GM18951 (cell line): ENCODE data around the gene LSAMP.

Experiments used
- POLR2A ChIP-seq: IDR thresholded peaks from 4 replicates; pipeline ENCODE4 v1.6.1; 2011; ENCODE audit warnings: mild to moderate bottlenecking; ENCODE audit not compliant: insufficient read length, insufficient read depth; ENCODE audit errors: extremely low read depth
- in situ Hi-C: fragments of 300-500 bp; cut with MboI; formaldehyde crosslinking; loops from one replicate; pipeline ENCODE4 v1.12.0; 2022; ENCODE audit warnings: low sequenced_read_pairs, mixed read lengths, inconsistent platforms; ENCODE audit not compliant: unreplicated experiment

The LSAMP gene

DNA sequence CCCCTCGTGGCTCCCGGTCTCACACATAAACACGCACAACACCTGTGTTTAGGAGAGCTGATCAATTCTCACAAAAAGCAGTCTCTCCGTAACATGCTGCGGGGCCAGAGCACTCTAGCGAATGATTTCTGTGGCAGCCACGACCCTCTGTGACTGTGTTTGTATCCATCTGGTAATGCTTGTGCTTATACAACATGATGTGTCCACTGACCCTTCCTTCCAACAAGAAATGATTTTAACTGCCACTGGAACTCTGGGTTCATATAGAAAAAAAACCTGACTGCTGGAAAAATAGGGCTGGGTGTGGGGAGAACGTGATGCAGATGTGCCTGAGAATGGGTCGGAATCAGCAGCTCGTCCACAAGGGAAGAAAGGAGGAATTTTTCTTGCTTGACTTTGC is 411.8 kb downstream of the LSAMP start:
- no peak for TF ChIP-seq POLR2A
- in situ Hi-C loops, result no loop called here

DNA sequence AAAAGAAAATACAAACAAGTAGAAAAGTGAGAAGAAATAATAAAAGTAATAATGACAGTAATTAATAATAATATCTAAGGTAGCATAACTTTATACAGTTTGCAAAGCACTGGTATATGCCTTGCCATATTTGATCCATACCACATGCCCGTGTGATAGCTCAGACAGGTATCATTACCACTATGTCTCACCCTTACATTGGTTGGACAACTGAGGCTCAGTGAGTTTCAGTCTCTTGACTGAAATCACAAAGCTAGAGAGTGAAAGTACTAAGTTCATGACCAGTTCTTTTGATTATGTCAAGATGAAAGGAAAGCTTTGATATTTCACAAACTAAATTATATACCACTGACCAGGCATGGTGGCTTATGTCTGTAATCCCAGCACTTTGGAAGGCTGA is 413.1 kb downstream of the LSAMP start:
- in situ Hi-C loops, result no loop called here

DNA sequence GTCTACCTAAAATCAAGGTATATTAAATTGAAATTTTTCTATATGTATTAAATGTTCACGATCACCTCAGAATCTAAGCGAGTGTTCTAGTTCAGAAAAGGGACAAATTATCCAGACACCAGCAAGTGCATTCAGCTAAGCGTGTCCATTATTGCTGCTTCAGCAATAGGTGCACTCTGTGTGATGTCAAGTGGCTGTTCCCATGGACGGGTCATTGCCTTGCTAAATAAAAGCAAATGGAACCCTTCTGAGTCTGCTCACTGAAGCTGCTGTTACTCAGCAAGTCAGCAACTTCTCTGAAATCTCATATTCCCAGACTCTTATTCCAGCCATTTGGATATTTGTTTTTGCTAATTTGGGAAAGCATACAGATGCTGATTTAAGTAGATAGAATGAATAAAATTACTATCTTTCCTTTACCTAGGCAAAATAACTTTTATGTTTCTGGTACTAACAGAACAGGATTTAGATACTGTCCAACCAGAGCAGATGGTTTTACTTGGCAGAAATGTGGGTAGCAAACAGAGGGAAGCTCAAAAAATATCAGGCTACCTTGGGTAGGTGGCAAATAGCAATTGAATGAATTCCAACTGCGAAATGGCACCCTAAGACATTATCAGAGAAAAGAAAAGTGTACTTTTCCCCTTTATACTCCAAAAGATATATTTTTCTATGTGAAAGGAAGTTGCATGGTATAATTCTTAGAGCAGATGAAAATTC is 415.0 kb downstream of the LSAMP start:
- no peak for TF ChIP-seq POLR2A

More for the DNA sequence above, 413.1 kb downstream of the LSAMP start:
- TF ChIP-seq POLR2A, result no peak

DNA sequence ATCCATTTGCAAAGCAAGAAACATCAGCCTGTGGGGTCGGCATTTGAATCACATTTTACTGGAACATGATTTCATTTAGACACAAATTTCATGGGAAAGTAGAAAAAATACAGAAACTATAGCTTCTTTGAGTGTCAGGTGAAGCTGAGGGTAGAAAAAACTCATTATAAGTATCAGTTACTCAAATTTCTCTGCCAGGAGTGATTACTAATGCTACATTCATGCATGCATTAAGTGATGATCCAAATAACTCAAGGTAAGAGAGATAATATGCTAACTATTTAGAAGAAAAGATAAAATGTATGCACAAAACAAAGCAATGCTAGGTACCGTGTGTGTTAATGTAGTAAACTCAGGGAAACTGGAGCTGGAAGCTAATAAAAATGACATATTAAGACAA is 416.0 kb downstream of the LSAMP start:
- no peak for TF ChIP-seq POLR2A
- in situ Hi-C loops, result no loop called here

More for the DNA sequence above, 415.0 kb downstream of the LSAMP start:
- in situ Hi-C loops, result no loop called here

DNA sequence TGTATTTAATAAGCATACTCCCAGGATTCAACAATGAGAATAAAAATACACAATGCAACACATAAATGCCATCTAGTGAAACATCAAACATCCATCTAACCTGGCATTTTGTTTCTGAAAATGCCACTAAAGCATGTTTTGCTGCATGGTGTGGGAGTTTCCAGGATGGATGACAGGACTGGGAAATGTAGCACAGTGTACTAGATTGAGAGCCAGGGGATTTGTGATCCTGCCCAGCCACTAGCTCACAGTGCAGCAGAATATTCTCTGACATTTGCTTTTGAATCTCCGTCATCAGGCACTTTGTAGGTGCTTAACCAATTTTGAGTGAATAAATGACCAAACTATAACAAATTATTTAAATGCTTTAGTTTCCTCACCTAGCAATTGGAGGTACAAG is 417.1 kb downstream of the LSAMP start:
- no peak for TF ChIP-seq POLR2A
- in situ Hi-C loops, result no loop called here

DNA sequence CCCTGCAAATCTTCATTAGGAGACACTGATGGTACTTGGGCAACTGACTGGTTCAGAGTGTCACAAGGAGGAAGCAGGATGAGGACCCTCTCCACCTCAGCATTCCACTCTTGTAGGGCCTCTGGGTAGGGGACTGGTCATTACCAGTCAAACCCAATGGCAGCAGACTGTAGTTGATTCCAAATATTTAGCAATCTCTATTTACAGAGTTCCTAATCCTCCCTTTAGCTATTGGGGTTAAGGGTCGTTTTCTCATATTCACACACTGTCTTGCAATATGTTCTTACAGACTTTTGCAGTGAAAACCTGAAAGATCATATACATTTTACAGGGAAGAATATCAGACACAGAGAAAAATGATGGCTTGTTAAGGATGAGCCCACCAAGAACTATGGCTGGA is 424.3 kb downstream of the LSAMP start:
- TF ChIP-seq POLR2A, result no peak
- in situ Hi-C loops, result no loop called here

DNA sequence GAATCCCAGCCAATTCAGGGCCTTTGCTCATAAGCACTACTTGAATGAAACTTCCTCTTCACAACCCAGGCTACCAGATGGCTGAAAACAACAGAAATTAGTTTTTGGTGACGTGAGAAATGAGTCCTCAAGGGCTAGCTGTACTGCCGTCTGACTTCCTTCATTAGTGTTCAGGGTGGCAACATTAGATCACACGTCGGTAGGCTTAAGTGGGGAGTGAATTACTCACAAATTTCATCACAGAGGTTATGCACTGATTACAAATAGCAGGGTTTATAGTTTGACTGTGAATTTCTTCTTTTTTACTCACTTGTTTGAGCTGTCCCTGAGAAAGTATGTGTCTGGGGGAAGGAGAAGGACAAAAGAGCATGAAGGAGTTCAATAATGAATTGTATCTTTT is 424.8 kb downstream of the LSAMP start:
- in situ Hi-C loops, result no loop called here
- no peak for TF ChIP-seq POLR2A

DNA sequence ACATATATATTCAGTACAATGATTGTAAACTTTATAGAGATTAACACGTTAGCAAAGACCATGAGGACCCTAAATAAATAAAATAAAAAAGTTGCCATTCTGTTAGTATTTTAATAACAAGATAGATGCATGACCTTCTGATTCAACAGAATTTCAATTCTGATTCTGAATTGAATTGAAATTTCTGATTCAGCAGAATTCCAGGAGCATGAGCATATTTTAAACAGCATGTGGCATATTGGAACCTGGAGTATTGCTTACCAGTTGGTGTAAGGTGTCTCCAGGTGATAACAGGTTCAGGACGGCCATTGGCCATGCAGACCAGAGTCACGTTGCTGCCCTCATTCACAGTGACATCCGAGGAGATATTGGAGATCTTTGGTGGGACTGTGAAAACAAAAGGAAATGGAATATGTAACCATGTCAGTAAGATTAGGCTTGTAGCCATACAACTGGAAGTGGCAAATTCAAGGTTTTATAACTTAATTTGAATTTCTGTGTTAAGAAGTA is 426.0 kb downstream of the LSAMP start:
- no peak for TF ChIP-seq POLR2A

DNA sequence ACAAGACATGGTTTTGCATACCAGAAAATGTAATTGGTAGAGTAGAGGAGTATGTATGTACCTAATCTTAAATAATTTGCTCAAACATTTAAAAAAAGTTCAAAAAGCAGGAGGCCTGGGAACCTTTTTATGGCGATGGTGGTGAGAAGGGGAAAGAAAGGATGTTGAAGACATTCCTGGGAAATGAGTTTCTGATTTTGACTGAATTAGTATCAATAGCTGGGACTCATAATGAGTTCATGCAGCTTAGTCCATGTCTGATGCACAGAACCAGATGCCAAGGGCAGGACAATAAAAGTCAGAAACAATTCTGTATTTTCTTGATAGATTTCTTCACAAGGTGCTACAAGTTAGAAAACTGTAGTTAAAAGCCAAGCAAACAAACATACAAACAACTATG is 426.6 kb downstream of the LSAMP start:
- in situ Hi-C loops, result no loop called here
- TF ChIP-seq POLR2A, result no peak

More for the DNA sequence above, 426.0 kb downstream of the LSAMP start:
- in situ Hi-C loops, result no loop called here

DNA sequence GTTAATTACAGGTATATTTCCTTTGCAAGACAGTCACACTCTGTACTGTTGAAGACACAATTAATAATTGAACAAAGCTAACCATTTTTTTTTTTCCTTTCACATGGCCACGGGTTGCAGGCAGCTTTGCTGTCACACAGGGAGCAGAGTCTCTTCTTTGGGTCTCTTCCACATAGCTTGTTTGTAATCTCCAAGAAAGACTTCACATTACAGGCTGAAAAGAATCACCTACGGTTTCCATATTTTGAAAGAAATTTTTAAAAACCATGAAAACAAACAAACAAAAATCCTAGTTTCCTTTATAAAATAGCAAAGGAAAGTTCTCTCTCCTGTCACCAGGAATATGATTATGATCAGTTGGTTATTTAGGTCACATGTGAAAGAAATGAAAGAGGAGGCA is 429.4 kb downstream of the LSAMP start:
- in situ Hi-C loops, result no loop called here
- no peak for TF ChIP-seq POLR2A

DNA sequence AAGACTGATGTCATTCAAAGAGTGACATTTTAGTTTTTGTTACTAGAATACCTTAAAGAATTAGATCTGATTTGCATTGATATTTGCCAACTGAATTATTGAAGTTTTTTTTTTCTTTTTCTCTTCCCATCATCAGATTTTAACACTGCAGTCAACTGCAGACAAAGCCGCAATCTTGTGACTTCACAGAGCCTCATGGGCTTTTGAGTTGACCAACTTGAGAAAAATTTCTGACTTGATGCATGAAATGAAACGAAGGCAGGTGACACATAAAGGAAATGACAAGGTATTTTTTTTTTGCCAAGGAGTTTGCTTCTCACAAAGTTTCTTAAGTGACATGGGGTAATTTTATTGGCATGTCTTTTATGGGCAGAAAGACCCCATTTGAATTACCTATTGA is 438.3 kb downstream of the LSAMP start:
- no peak for TF ChIP-seq POLR2A
- in situ Hi-C loops, result no loop called here

DNA sequence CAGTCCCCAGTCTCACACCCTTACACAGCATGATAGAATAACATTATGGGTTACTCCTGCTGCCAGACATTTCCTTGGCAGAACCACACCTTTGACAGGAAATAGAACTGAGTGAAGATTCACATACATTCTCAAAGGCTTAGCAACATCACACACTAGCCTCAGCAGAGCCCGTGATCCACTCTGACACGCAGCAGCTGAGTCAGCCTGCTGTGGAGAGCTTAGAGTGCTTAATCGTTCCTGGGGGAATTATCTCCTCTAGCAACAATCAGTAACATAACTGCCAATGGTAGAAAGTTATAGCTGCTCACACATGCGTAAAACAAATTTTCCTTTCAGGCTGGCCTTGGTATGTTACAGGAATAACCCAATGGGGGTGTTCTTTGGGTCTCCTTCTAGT is 439.9 kb downstream of the LSAMP start:
- in situ Hi-C loops, result no loop called here
- no peak for TF ChIP-seq POLR2A

DNA sequence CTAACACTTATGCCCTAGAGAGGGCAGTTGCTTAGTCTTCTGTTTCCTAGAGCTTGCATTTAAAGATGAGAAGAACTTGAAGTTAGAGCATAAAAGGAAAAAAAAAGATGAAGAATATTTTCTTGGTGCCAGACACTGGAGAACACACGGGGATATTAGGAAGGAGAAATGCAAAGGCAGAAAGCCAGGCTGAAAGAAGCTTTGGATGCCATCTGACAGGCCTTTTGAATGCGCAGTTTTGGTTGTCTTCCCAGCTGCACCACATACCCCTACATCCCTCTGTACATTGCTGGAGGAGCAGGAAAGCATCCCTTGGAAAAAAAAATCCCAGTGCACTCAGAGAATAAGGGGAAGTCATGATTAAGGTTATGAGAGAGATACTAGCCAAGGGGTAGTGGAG is 443.1 kb downstream of the LSAMP start:
- TF ChIP-seq POLR2A, result no peak
- in situ Hi-C loops, result no loop called here

DNA sequence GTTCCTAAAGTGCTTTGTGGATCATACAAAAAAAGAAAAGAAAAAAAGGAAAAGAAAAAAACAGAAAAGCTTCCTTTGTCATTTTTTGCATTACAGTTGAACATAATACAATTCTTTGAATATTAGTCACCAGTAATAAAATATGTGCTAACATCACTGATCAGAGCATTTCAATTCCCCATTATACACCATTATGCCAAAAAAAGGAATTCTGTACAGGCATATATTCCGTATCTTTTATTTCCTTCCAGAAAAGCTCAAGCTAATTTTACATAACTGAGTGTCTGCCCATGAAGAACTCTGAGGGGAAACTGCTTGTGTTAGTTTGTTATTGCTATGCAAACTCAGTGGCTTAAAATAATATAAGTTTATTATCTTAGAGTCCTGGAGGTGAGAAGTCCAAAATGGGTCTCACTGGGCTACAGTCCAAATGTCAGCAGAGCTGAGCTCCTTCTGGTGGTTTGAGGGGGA is 444.1 kb downstream of the LSAMP start:
- TF ChIP-seq POLR2A, result no peak
- in situ Hi-C loops, result no loop called here
